ENCODE measurements around the gene ABCA4. TPM values are rescaled to one million over a fixed set of nuclear protein-coding genes. Genes with fewer than 3 reads are reported as not detected.

Gene ABCA4
- total RNA-seq, 1 donor from 2014 or later, result 3.2 TPM

DNA sequence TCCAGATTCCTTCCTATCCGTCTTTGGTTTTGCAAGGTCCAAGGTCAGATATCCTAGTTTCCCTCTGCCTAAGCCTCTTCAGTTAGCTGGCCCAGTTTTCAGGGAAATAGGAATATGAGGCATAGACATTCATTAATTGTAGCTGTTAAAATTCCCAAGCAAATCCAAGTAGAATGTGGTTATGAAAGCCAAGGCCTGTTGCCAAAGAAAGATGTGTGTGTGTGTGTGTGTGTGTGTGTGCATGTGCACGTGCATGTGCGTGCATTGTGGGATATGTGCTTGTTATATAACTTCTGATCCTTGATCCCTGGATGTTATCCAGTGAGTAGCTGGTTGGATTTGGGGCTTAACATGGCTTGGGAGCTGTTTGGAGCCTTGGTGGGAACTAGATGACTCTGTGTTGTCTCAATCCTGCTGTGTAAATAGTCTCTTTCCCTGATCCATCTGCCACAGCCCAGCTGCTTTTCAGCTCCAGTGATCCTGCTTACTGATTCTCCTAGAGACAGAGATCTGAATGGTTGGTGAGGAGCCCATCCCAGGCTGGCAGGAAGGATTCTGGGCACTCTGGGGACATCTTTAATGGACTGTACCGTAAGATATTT is 141.1 kb downstream of the ABCA4 start:
- no peaks in the 10 kb centered on the region for H3K36me3 Mint-ChIP-seq
- H3K9me3 Mint-ChIP-seq, result peaks cover 3% of the 10 kb centered on the region
- H3K27me3 Mint-ChIP-seq, result no peaks in the 10 kb centered on the region
- H3K4me1 Mint-ChIP-seq (ENCODE audit: unreplicated experiment), result no peaks in the 10 kb centered on the region
- TF ChIP-seq, protein P1, sequence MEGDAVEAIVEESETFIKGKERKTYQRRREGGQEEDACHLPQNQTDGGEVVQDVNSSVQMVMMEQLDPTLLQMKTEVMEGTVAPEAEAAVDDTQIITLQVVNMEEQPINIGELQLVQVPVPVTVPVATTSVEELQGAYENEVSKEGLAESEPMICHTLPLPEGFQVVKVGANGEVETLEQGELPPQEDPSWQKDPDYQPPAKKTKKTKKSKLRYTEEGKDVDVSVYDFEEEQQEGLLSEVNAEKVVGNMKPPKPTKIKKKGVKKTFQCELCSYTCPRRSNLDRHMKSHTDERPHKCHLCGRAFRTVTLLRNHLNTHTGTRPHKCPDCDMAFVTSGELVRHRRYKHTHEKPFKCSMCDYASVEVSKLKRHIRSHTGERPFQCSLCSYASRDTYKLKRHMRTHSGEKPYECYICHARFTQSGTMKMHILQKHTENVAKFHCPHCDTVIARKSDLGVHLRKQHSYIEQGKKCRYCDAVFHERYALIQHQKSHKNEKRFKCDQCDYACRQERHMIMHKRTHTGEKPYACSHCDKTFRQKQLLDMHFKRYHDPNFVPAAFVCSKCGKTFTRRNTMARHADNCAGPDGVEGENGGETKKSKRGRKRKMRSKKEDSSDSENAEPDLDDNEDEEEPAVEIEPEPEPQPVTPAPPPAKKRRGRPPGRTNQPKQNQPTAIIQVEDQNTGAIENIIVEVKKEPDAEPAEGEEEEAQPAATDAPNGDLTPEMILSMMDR (conservative IDR thresholded peaks at IDR 0.05), result no peak
- no peak overlapping the region for H3K4me3 Mint-ChIP-seq
- no peak overlapping the region for H3K27ac Mint-ChIP-seq
- no peak for DNase-seq (ENCODE audit: extremely low spot score, unreplicated experiment)

DNA sequence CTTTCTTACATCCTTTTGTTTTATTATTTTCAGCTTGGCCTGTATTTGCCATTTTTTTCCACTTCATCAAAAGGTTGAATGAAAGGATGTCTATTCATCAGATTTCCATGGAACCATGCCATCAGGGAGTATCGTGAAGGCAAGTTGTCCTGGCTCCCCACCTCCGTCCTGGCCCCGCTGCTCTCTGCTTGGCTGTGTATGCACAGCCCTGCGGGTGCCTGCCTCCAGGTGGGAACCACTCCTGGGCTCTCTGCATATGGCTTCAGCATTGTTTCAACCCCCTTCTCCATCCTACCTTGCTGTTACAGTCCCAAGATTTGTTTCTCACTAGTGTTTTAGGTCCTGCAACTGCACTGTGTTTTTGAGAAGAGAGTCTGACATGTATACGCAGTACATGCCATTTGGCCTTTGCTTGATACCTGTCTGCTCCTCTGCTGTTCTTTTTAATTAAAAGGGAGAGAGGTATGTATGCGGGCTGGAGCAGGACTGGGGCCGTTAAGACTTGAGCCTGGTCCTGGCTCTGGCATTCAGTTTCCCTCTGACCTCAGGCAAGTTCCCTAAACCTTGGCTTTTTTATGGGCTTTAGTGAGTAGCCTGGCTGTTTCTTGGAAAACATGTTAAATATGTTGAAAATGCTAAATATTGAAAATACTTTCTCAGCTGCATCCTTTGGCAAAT is 141.8 kb downstream of the ABCA4 start:
- H3K4me3 Mint-ChIP-seq, result no peak overlapping the region
- no peaks in the 10 kb centered on the region for H3K36me3 Mint-ChIP-seq
- H3K9me3 Mint-ChIP-seq, result peaks cover 3% of the 10 kb centered on the region
- no peak overlapping the region for H3K27ac Mint-ChIP-seq
- no peak for DNase-seq (ENCODE audit: extremely low spot score, unreplicated experiment)
- no peaks in the 10 kb centered on the region for H3K4me1 Mint-ChIP-seq (ENCODE audit: unreplicated experiment)
- TF ChIP-seq, protein P1 (conservative IDR thresholded peaks at IDR 0.05), result no peak
- no peaks in the 10 kb centered on the region for H3K27me3 Mint-ChIP-seq

DNA sequence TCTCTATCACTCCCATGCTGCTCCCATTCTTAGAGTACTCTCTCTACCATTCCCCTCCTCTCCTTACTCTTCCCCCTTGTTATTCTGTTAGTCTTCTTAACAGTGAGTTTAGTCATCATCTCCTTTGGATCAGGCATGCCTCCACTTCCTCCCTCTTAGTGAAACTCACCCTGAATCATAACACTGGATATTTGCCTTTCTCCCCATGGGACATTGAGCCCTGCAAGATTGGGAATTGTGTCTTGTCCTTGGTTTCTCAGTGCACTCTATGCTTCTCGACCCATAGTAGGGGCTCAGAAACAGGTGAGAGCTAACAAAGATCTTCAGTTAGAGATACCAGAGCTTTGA is 143.4 kb downstream of the ABCA4 start:
- H3K27ac Mint-ChIP-seq, result no peak overlapping the region
- no peaks in the 10 kb centered on the region for H3K36me3 Mint-ChIP-seq
- no peak overlapping the region for H3K4me3 Mint-ChIP-seq
- DNase-seq (ENCODE audit: extremely low spot score, unreplicated experiment), result no peak
- TF ChIP-seq, protein P1 (conservative IDR thresholded peaks at IDR 0.05), result no peak
- H3K27me3 Mint-ChIP-seq, result no peaks in the 10 kb centered on the region
- H3K4me1 Mint-ChIP-seq (ENCODE audit: unreplicated experiment), result no peaks in the 10 kb centered on the region
- H3K9me3 Mint-ChIP-seq, result peaks cover 3% of the 10 kb centered on the region

DNA sequence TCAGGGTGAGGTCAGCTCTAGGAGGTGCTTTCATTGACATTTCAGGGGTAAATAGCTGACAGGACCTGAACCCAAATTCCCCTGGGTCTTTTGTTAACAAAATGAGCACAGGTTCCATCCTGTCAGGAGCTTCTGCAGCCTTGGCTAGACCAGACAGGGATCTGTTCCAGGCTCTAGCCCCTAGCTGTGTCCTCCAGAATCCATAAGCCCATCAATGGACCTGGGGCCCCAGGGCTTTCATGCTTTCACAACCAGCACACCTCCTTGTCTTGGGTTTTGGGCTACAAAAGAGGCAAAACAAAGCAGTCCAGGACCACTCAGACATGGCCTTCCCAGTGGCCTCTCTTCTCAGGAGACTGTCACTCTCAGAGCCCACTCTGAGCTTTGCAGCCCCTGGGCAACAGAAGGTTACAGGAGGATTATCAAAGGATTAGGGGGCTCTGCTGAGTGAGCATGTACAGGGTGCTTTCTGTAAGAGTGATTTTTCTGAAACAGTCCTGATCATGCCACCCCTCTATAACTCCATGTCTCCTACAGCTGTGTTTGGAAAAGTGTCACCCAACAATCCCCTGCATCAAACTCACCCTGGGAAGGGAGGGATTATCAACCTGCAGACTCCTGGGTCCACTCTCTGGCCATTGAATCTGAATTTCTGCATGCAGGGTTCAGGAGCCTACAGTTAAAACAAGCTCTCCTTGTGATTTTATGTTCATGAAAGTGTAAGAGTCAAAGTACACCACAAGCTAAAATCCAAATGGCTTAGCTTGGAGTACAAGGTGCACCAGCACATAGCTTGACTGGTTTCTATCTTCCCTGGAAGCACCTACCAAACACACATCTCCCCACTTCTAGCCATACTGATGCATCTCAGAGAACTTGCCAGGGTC is 144.0 kb downstream of the ABCA4 start:
- TF ChIP-seq, protein P1 (conservative IDR thresholded peaks at IDR 0.05), result no peak
- no peak for DNase-seq (ENCODE audit: extremely low spot score, unreplicated experiment)
- no peak overlapping the region for H3K4me3 Mint-ChIP-seq

DNA sequence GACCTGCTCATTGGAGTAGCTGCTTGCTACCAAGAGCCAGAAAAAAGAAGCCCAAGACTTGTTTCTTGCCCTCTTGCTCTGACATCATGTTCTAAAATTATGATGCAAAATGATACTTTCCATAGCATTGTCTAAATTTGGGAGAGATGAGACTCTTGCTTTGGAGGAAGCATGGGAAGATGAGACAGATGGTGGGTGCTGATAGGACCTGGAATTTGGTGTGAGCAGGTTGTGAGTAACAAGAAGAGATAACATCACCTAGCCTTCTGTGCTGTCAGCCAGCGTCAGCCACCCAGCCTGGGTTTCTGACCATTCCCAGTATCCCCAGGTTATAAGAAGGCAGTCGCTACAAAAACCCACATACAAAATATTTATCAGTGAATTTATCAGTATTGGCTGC is 144.7 kb downstream of the ABCA4 start:
- Mint-ChIP-seq H3K4me3 (no peak overlapping the region), H3K9me3 (peaks cover 3% of the 10 kb centered on the region), H3K27ac (no peak overlapping the region)

More for the DNA sequence above, 144.0 kb downstream of the ABCA4 start:
- Mint-ChIP-seq H3K27me3 (no peaks in the 10 kb centered on the region), H3K9me3 (peaks cover 3% of the 10 kb centered on the region), H3K4me1 (ENCODE audit: unreplicated experiment) (no peaks in the 10 kb centered on the region), H3K36me3 (no peaks in the 10 kb centered on the region), H3K27ac (no peak overlapping the region)

More for the DNA sequence above, 144.7 kb downstream of the ABCA4 start:
- Mint-ChIP-seq H3K27me3 (no peaks in the 10 kb centered on the region), H3K36me3 (no peaks in the 10 kb centered on the region), H3K4me1 (ENCODE audit: unreplicated experiment) (no peaks in the 10 kb centered on the region)
- DNase-seq (ENCODE audit: extremely low spot score, unreplicated experiment), result no peak
- TF ChIP-seq, protein P1 (conservative IDR thresholded peaks at IDR 0.05), result no peak
